Right ventricle myocardium superior (tissue), 1 donor: Measurements from ENCODE around the gene RFX4. TPM values are rescaled to one million over a fixed set of nuclear protein-coding genes. Genes with fewer than 3 reads are reported as not detected.

Experiments used
- ATAC-seq: fragments of 200-7000 bp; cut with Tn5 transposase; one replicate; pipeline ENCODE4 v1.9.1; 2020; ENCODE audit warnings: mild to moderate bottlenecking; ENCODE audit not compliant: poor library complexity
- DNase-seq: peaks from one replicate; pipeline ENCODE4 v3.0.0-alpha.2; 2020
- intact Hi-C: fragments of 100-400 bp; cut with DNase I; formaldehyde crosslinking; loops from one replicate; pipeline ENCODE4 v1.11.2; 2022
- total RNA-seq: library from RNA; stranded (reverse); fragmentation: NEBNext Ultra II Directional; extraction: Animal tissue kit (Norgen Biotek cat#: 25700); gene quantifications from one replicate; pipeline ENCODE4 v1.2.1, GENCODE V29; 2021
- donor health status: DM: no; HTN: yes; CAD: no; lungs with severe emphysema.

RFX4 gene
- total RNA-seq, 1 donor from 2014 or later, result not detected

DNA sequence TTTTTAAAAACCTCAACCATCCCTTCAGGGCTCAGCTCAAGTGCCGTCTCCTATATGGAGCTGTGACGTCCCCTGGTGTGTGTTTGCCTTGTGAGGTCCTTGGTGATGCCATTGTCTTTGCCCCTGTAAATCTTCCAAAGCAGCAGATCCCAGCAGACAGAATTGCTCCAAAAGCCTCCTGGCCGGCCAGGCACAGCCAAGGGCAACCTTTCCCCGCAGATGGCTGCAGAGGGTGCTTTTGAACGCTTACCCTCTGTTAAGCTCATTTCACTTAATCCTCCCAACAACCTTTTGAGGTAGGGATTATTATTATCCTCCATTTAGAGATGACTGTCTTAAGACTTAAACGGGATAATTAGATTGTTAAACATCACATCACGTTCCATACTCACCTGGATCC is 51.4 kb downstream of the RFX4 start:
- DNase-seq (no peak), ATAC-seq (no peak)
- intact Hi-C loops, result no loop called here

GRCh38 chr12:106643000-106643399 is 60.2 kb downstream of the RFX4 start:
- intact Hi-C loops, result no loop called here
- ATAC-seq (no peak), DNase-seq (no peak)

- intact Hi-C loops, result no loop called here
- peak; percentile 36 for ATAC-seq
- DNase-seq, result peak; percentile 46
Measured at GRCh38 chr12:106644335-106645073, 61.7 kb downstream of the RFX4 start.

DNA sequence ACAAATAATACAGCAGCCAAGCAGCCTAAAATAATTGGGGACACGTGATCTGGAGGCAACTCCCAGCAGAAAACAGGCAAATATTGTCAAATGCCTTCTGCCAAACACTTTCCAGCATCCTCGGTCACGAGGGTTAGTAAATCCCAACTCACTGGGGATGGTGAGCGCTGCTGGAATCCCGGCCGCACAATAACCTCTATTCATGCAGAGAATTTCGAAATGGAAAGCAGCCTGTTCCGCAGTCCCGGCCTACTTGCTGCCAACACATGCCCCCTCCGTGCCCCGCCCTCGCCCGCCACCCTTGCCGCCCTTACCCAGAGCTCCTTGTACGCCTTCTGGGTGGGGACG is 62.2 kb downstream of the RFX4 start:
- intact Hi-C loops, result no loop called here
- peak; percentile 84 for DNase-seq
- ATAC-seq, result peak; percentile 92

GRCh38 chr12:106645465-106646330 is 62.9 kb downstream of the RFX4 start:
- DNase-seq (no peak), ATAC-seq (peak; percentile 36)
- intact Hi-C loops, result no loop called here

GRCh38 chr12:106646472-106646871 is 63.7 kb downstream of the RFX4 start:
- ATAC-seq (no peak), DNase-seq (no peak)
- intact Hi-C loops, result no loop called here

- intact Hi-C loops, result no loop called here
- ATAC-seq, result no peak
Measured at GRCh38 chr12:106647793-106648514, 65.2 kb downstream of the RFX4 start.

GRCh38 chr12:106648736-106649135 is 65.9 kb downstream of the RFX4 start:
- intact Hi-C loops, result no loop called here
- DNase-seq, result no peak
- ATAC-seq, result no peak

More at GRCh38 chr12:106647793-106648514, 65.2 kb downstream of the RFX4 start:
- no peak for DNase-seq

DNA sequence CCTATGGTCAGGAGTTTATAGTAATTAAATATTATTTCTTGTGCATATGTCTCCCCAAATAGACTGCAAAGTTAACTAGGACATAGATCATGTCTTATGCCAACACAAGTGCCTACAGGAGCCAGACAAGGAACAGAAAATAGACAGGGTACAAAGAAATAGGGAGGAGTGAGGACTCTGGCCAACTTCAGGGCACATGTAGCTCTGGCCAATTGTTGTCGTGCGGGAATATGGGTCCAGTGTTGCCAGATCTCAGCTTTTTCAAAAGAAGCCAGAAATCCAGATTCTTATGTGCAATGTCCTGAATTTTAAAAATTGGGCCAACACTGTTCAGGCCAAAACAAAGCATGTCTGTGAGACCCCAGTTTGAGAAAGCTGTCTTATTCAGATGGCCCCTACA is 68.7 kb downstream of the RFX4 start:
- ATAC-seq (no peak), DNase-seq (no peak)
- intact Hi-C loops, result no loop called here

DNA sequence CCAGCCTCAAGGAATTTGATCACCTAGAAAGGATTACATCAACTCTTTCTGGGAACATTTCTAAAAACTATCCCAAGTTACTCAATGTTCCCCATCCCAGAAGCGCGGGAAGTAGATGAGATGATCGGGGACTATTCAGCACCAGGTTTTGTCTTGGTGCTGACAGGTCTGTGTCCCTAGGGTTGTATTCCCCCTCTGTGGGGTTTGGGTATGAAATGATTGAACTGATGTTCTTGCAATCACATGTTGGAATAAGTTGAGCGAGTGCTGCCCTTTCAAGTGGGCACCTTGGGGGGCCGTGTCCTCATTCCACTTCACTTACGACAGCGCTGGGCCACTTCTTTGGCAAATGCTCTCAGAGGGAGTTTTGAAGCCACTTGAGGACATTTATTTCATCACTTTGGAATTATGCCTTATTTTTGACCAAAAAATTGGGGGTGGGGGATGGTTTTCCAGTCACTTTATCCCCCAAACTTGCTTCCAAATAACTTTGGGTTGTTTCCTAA is 69.8 kb downstream of the RFX4 start:
- DNase-seq (no peak), ATAC-seq (no peak)
- intact Hi-C loops, result no loop called here

GRCh38 chr12:106655577-106655976 is 72.8 kb downstream of the RFX4 start:
- intact Hi-C loops, result no loop called here
- ATAC-seq (no peak), DNase-seq (no peak)

DNA sequence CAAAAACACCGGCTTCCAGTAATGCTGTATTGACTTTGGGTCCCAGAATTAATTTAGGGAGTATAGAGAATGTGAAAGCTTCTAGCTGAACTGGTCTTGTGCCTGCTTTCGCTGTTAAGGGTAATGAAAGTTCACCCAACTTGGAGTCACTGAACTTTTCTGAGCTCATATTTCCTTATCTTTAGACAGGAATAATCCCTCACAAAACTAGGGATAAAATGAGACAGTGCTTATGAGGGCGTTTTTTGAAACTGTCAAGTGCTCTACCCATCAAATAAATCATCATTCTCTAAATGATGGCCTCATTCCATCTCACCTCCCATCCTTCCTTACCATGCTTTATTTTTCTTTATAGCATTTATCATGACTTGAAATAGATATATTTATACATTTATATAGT is 74.7 kb downstream of the RFX4 start:
- DNase-seq (no peak), ATAC-seq (no peak)
- intact Hi-C loops, result no loop called here

DNA sequence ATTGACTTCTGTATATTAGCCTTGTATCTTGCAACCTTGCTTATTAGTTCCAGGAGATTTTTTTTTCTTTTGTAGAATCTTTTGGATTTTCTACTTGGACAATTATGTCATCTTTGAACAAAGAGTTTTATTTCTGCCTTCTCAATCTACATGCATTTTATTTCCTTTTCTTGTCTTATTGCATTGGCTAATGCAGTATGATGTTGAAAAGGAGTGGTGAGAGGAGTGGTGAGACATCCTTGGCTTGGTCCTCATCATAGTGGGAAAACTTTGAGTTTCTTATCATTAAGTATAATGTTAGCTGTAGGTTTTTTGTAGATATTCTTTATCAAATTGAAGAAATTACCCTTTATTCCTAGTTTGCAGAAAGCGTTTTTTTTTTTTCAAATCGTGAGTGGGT is 80.6 kb downstream of the RFX4 start:
- ATAC-seq (no peak), DNase-seq (no peak)
- intact Hi-C loops, result no loop called here

- DNase-seq (no peak), ATAC-seq (no peak)
- intact Hi-C loops, result no loop called here
Measured at GRCh38 chr12:106669216-106669615, 86.4 kb downstream of the RFX4 start.

DNA sequence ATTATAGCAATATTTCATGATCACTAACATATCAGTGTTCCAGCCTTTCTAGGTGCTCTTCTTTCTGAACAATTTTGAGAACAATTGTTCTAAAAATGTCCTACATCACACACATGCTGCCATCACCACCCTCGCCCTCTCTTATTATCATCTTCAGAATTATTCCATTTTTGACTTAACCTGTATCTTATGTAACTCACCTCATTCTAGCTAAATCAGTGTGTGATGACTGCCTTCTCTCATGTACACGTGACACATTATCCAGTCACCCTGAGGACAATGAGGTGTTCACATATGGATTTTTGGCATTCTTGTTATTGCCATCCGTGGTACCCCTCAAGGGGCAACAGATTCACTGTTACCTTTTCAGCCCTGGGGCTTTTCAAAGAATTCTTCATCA is 87.3 kb downstream of the RFX4 start:
- intact Hi-C loops, result no loop called here
- no peak for DNase-seq
- ATAC-seq, result no peak

- DNase-seq (no peak), ATAC-seq (no peak)
- intact Hi-C loops, result no loop called here
Measured at GRCh38 chr12:106671840-106672239, 89.0 kb downstream of the RFX4 start.

DNA sequence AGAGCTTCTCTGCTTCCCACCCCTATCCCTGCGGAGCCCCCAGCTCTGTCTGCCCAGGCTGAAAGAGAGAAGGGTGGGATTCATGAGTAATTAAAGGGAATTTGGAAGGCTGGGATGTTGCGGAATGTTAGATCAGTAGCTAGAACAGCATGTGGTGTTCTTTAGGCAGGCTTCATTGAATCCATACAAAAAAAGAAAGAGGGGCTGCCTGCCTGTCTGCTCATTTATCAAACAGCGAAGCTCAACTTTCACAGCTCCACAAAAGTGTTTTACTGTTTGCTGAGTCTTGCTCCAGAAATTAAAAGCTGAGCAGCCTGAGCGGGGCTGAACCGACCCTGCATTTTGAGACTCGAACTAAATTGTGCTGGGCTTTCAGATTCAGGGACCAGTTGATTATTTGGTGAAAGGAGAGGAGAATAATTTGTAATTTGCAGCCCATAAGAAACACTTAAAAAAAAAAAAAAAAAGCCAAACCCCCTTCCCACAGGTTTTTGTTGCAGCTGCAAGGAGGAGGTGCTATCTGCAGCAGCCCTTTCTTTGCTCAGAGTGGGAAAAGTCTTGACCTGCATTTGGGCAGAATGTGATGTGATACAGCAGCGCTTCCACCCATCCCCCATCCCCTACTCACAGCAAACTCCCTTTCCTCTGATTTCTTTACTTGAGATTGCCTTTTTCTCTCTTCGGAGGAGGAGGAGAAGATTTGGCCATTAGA is 89.7 kb downstream of the RFX4 start:
- intact Hi-C loops, result no loop called here
- no peak for DNase-seq
- ATAC-seq, result no peak

- ATAC-seq (no peak), DNase-seq (peak; percentile 48)
- intact Hi-C loops, result no loop called here
Measured at GRCh38 chr12:106673141-106673540, 90.3 kb downstream of the RFX4 start.
